ENCODE data around the gene HES5. TPM values are rescaled to one million over a fixed set of nuclear protein-coding genes. Genes with fewer than 3 reads are reported as not detected.

The HES5 gene
- total and polyA plus RNA-seq, 2 of the 13 experiments (the other 11 are each of a cell fraction or from before 2014, with no cell fraction given): not detected

DNA sequence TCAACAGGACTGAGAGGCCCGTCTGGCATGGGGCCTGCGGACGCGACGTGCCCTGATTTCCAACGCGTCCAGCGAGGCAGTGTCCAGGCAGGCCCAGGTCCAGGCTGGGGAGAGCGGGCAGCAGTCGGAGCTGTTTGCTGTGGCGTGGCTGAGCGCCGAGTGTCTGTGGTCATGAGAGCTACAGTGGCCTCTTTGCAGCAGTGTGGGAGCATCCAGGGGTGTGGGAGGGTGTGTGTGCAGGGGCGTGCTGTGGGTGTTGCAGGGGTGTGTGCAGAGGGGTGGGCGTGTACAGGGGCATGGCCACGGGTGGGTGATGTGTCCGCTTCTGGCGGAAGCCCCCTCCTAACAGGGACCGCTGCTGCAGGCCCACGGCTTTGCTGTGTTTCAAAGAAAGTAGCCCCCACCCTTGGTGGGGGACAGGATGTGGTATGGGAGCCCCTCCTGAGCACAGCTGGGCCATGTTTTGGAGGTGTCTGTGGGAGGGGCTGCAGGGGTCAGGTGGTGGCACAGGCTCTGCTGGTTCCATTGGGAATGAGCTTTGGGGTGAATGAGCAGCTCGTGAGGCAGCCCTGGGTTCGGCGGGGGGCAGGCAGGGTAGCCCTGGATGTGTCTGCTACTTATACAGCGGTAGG is 36.3 kb downstream of the HES5 start (continued):
- TF ChIP-seq, protein P1, sequence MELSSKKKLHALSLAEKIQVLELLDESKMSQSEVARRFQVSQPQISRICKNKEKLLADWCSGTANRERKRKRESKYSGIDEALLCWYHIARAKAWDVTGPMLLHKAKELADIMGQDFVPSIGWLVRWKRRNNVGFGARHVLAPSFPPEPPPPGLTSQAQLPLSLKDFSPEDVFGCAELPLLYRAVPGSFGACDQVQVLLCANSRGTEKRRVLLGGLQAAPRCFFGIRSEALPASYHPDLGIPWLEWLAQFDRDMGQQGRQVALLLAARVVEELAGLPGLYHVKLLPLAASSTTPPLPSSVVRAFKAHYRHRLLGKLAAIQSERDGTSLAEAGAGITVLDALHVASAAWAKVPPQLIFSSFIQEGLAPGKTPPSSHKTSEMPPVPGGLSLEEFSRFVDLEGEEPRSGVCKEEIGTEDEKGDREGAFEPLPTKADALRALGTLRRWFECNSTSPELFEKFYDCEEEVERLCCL (CRISPR knock-in tag; IDR thresholded peaks at IDR 0.05; ENCODE audit: borderline replicate concordance): no peak
- TF ChIP-seq HMGA1 (CRISPR knock-in tag; conservative IDR thresholded peaks at IDR 0.05) (no peak), HDAC1 (CRISPR knock-in tag; IDR thresholded peaks at IDR 0.05) (no peak), ZNF230 (CRISPR knock-in tag; IDR thresholded peaks at IDR 0.05) (no peak), NBN (conservative IDR thresholded peaks at IDR 0.05) (no peak)

DNA sequence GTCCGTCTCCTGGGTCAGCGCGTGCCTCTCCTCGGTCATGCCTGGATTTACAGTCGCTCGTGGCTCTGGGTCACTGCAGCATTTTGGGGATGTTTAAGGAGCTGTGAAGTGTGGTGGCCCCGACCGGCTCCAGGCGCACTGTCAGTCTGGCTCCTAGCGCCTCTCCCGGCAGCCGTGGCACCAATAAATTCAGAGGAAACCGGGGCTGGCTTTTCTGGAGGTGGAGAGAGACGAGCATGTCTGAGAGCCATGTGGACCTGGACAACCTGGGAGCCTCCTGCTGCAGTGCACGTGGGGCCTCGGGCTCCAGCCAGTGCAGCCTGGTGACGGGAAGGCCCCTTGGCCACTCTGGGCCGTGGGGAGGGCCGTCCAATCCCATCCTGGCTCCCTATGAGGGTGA is 36.8 kb downstream of the HES5 start:
- no peak overlapping the region for H3K9ac ChIP-seq (ENCODE audit: insufficient read depth, low read depth, low read length)
- H3K4me3 ChIP-seq (replicated peaks in 1 of 3; ENCODE audit: insufficient read depth in 1 of 3, low read depth in 2 of 3, low read length in 3 of 3): no peak overlapping the region
- ChIA-PET POLR2A (no interaction called here), CTCF (ENCODE audit: low intra/inter-chr PET ratio, low total read pairs) (no interaction called here)
- no TSS peak for BruUV-seq (replicated peaks)
- H3K36me3 ChIP-seq (replicated peaks in 1 of 2; ENCODE audit: control insufficient read depth in 1 of 2, insufficient read depth in 2 of 2, low read length in 2 of 2): no peaks in the 10 kb centered on the region
- DNase-seq (ENCODE audit: low spot score) (no peak), FAIRE-seq (no peak), ATAC-seq (no peak)
- intact Hi-C loops (cut with micrococcal nuclease; ENCODE audit: unreplicated experiment) (no loop called here), in situ Hi-C loops (cut with HindIII; ENCODE audit: extremely low pct_ligation_motif_present, low pct_unique_long_range_greater_than_20kb) (no loop called here)
- peaks cover 8% of the 10 kb centered on the region; the same call in 1 of the 2 replicates for H3K9me3 ChIP-seq (ENCODE audit: low read length)
- H4K20me1 ChIP-seq (ENCODE audit: insufficient read depth, low read length): no peaks in the 10 kb centered on the region
- no peak for TF ChIP-seq FIP1L1 (IDR thresholded peaks at IDR 0.05; ENCODE audit: borderline replicate concordance, insufficient read depth, low read depth, low read length)
- TF ChIP-seq, protein P2, sequence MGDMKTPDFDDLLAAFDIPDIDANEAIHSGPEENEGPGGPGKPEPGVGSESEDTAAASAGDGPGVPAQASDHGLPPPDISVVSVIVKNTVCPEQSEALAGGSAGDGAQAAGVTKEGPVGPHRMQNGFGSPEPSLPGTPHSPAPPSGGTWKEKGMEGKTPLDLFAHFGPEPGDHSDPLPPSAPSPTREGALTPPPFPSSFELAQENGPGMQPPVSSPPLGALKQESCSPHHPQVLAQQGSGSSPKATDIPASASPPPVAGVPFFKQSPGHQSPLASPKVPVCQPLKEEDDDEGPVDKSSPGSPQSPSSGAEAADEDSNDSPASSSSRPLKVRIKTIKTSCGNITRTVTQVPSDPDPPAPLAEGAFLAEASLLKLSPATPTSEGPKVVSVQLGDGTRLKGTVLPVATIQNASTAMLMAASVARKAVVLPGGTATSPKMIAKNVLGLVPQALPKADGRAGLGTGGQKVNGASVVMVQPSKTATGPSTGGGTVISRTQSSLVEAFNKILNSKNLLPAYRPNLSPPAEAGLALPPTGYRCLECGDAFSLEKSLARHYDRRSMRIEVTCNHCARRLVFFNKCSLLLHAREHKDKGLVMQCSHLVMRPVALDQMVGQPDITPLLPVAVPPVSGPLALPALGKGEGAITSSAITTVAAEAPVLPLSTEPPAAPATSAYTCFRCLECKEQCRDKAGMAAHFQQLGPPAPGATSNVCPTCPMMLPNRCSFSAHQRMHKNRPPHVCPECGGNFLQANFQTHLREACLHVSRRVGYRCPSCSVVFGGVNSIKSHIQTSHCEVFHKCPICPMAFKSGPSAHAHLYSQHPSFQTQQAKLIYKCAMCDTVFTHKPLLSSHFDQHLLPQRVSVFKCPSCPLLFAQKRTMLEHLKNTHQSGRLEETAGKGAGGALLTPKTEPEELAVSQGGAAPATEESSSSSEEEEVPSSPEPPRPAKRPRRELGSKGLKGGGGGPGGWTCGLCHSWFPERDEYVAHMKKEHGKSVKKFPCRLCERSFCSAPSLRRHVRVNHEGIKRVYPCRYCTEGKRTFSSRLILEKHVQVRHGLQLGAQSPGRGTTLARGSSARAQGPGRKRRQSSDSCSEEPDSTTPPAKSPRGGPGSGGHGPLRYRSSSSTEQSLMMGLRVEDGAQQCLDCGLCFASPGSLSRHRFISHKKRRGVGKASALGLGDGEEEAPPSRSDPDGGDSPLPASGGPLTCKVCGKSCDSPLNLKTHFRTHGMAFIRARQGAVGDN (CRISPR knock-in tag; IDR thresholded peaks at IDR 0.05): 0 out of 2 replicates have a peak, but pooled peaks have one; percentile 7
- TF ChIP-seq TOE1 (CRISPR knock-in tag; IDR thresholded peaks at IDR 0.05): no peak
- TF ChIP-seq ZNF747 (CRISPR knock-in tag; IDR thresholded peaks at IDR 0.05; ENCODE audit: borderline replicate concordance): no peak
- TF ChIP-seq, protein P3, sequence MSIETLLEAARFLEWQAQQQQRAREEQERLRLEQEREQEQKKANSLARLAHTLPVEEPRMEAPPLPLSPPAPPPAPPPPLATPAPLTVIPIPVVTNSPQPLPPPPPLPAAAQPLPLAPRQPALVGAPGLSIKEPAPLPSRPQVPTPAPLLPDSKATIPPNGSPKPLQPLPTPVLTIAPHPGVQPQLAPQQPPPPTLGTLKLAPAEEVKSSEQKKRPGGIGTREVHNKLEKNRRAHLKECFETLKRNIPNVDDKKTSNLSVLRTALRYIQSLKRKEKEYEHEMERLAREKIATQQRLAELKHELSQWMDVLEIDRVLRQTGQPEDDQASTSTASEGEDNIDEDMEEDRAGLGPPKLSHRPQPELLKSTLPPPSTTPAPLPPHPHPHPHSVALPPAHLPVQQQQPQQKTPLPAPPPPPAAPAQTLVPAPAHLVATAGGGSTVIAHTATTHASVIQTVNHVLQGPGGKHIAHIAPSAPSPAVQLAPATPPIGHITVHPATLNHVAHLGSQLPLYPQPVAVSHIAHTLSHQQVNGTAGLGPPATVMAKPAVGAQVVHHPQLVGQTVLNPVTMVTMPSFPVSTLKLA (IDR thresholded peaks at IDR 0.05): peak; percentile 38; the same call in 1 of the 2 replicates
- peaks cover 43 to 83% of the 10 kb centered on the region in 2 experiments for H3K27me3 ChIP-seq (ENCODE audit: control insufficient read depth in 1 of 2, insufficient read depth in 2 of 2, low read length in 2 of 2)
- 4% methylated on average over 5 of the region's 19 CpGs for WGBS (ENCODE audit: low lambda C conversion rate)
- H3K27ac ChIP-seq (ENCODE audit: extremely low read length, insufficient read depth, low read length): no peak overlapping the region
- H3K79me2 ChIP-seq (ENCODE audit: insufficient read depth, low read length): no peaks in the 10 kb centered on the region
- H3K4me2 ChIP-seq (ENCODE audit: low read depth, low read length): no peak overlapping the region
- no peak overlapping the region for H2AFZ ChIP-seq (ENCODE audit: low read length)
- peaks cover 32% of the 10 kb centered on the region for H3K4me1 ChIP-seq (ENCODE audit: insufficient read depth, low read length)

Data from HepG2 (cell line).